ENCODE data around the gene CDH2. TPM values are rescaled to one million over a fixed set of nuclear protein-coding genes. Genes with fewer than 3 reads are reported as not detected.

Gene CDH2
- total RNA-seq, 1 experiment from 2014 or later = 36.2 TPM

DNA sequence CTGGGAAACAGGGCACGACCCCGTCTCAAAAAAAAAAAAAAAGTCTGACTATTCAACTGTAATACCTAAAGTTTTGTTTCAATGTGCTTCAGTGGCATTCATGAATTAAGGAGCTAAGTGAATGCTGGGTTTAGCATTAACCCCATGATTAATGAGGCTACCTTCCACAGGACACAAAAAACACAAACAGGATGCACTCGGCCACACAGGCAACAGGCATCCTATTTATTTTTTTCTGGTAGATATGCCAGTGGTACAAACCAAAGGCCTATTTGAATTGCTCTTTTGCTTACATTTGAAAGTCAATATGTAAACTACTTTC lies 48.3 kb downstream of the CDH2 start:
- no peak overlapping the region for H4K5ac ChIP-seq (ENCODE audit: insufficient read length, low read depth, low read length)
- Mint-ChIP-seq H3K36me3 (ENCODE audit: insufficient read depth in 1 of 3, low read depth in 3 of 3) (no peaks in the 10 kb centered on the region), H3K27ac (no peak overlapping the region), H3K9me3 (no peaks in the 10 kb centered on the region), H3K4me3 (no peak overlapping the region), H3K4me1 (peaks cover 7 to 16% of the 10 kb centered on the region in 2 experiments; a peak in 2 of 4 replicates), H3K27me3 (ENCODE audit: low read depth) (no peaks in the 10 kb centered on the region)
- peak overlapping the region; percentile 75 for H2BK20ac ChIP-seq (ENCODE audit: low read depth, low read length, poor library complexity, severe bottlenecking)
- H3K79me2 ChIP-seq (ENCODE audit: insufficient read depth, low read length) = peaks cover 2% of the 10 kb centered on the region; the same call in 1 of the 2 replicates
- H3K23ac ChIP-seq (ENCODE audit: insufficient read length, low read depth, low read length) = no peak overlapping the region
- H3K4ac ChIP-seq (ENCODE audit: low read depth, low read length) = no peak overlapping the region
- no peak overlapping the region for H4K8ac ChIP-seq (replicated peaks; ENCODE audit: insufficient read length, low read depth, low read length)
- no peaks in the 10 kb centered on the region for H4K20me1 ChIP-seq (ENCODE audit: control insufficient read depth, insufficient read depth, insufficient read length)
- no peak overlapping the region for H3T11ph ChIP-seq (ENCODE audit: low read length)
- no peaks in the 10 kb centered on the region for H3K4me1 ChIP-seq (ENCODE audit: insufficient read depth, low read length)
- no peak overlapping the region for H2BK5ac ChIP-seq (ENCODE audit: insufficient read length, low read length)
- no peak overlapping the region for H3K4me2 ChIP-seq (ENCODE audit: insufficient read depth, insufficient read length, low read length)
- TF ChIP-seq, protein P1, sequence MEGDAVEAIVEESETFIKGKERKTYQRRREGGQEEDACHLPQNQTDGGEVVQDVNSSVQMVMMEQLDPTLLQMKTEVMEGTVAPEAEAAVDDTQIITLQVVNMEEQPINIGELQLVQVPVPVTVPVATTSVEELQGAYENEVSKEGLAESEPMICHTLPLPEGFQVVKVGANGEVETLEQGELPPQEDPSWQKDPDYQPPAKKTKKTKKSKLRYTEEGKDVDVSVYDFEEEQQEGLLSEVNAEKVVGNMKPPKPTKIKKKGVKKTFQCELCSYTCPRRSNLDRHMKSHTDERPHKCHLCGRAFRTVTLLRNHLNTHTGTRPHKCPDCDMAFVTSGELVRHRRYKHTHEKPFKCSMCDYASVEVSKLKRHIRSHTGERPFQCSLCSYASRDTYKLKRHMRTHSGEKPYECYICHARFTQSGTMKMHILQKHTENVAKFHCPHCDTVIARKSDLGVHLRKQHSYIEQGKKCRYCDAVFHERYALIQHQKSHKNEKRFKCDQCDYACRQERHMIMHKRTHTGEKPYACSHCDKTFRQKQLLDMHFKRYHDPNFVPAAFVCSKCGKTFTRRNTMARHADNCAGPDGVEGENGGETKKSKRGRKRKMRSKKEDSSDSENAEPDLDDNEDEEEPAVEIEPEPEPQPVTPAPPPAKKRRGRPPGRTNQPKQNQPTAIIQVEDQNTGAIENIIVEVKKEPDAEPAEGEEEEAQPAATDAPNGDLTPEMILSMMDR (conservative IDR thresholded peaks at IDR 0.05) = no peak
- no peaks in the 10 kb centered on the region for H3K23me2 ChIP-seq (ENCODE audit: insufficient read length, low read depth, low read length, poor library complexity, severe bottlenecking)
- H2BK120ac ChIP-seq (ENCODE audit: low read depth, low read length, poor library complexity, severe bottlenecking) = no peak overlapping the region
- H2BK15ac ChIP-seq (ENCODE audit: low read depth, low read length) = no peak overlapping the region
- H3K56ac ChIP-seq (ENCODE audit: insufficient read length, low read depth, low read length) = no peak overlapping the region
- no peak overlapping the region for H3K18ac ChIP-seq (ENCODE audit: insufficient read length, low read depth, low read length)
- no peaks in the 10 kb centered on the region for H3K27me3 ChIP-seq (ENCODE audit: insufficient read depth, low read length)
- H3K9me3 ChIP-seq (ENCODE audit: control insufficient read depth, low read depth, low read length) = no peaks in the 10 kb centered on the region
- no peak overlapping the region for H2AFZ ChIP-seq (ENCODE audit: low read length)
- no peaks in the 10 kb centered on the region for H3K79me1 ChIP-seq (ENCODE audit: insufficient read depth, low read depth, low read length, poor library complexity, severe bottlenecking)
- no peak overlapping the region for H2AK5ac ChIP-seq (ENCODE audit: insufficient read length, low read length)
- no peak overlapping the region for H3K27ac ChIP-seq (ENCODE audit: insufficient read length, low read depth, low read length)
- no peak overlapping the region for H3K14ac ChIP-seq (ENCODE audit: insufficient read depth, low read length)
- DNase-seq = no peak
- no peak overlapping the region for H3K9ac ChIP-seq (ENCODE audit: extremely low read depth, insufficient read length, low read length)
- no peak overlapping the region for H4K91ac ChIP-seq (ENCODE audit: insufficient read length, low read depth, low read length)
- no CpG with 5 or more reads among the region's 3 CpGs for WGBS (ENCODE audit: extremely low coverage, insufficient read length, low lambda C conversion rate)
- no peak overlapping the region for H2BK12ac ChIP-seq (ENCODE audit: insufficient read length, low read depth, low read length)
